ENCODE data around the gene YIPF3.

- TF ChIP-seq CTCF (IDR thresholded peaks at IDR 0.05) = no peak
- TF ChIP-seq POLR2A (IDR thresholded peaks at IDR 0.05) = no peak
These were observed 35.0 kb downstream of the YIPF3 start for GRCh38 chr6:43481591-43482236.
